ENCODE measurements around the gene ITCH.
"Not testable (repeated sequence)": the region's sequence is repeated elsewhere in the genome, so short reads cannot be mapped to it uniquely, and the experiment has no call there.

GRCh38 chr20:34340726-34341125 is 22.3 kb upstream of the ITCH start:
- not testable (repeated sequence) for TF ChIP-seq CTCF, POLR2A, POLR2AphosphoS5 (IDR thresholded peaks at IDR 0.05)
